Small intestine (tissue), 7 donors: ENCODE measurements around the gene WDR38. TPM values are rescaled to one million over a fixed set of nuclear protein-coding genes. Genes with fewer than 3 reads are reported as not detected.

Experiments used
- DNase-seq, 2 donors: peaks; one replicate each; pipeline versions ENCODE4 v3.0.0 to v3.0.0-alpha.2; 2013
- FAIRE-seq: peaks from 2 replicates; lab custom pipeline; 2012; peaks lifted over from hg19 to GRCh38; lab: Jason Lieb, UNC
- H3K27ac ChIP-seq, 3 donors: one replicate each; pipeline ENCODE4 v1.5.1; 2013; ENCODE audit warnings: low read length in 2 of 3, mild to moderate bottlenecking in 2 of 3, control low read depth in 1 of 3, inconsistent platforms in 1 of 3, low read depth in 1 of 3, moderate library complexity in 1 of 3
- H3K27me3 ChIP-seq, 3 donors: one replicate each; pipeline ENCODE4 v1.6.1; 2013; ENCODE audit warnings: low read length in 3 of 3, inconsistent platforms in 1 of 3; ENCODE audit not compliant: control insufficient read depth in 3 of 3, insufficient read depth in 3 of 3
- H3K36me3 ChIP-seq, 3 donors: one replicate each; pipeline ENCODE4 v1.6.1; 2013; ENCODE audit warnings: low read length in 3 of 3, inconsistent platforms in 1 of 3, low read depth in 1 of 3, mild to moderate bottlenecking in 1 of 3, moderate library complexity in 1 of 3; ENCODE audit not compliant: control insufficient read depth in 3 of 3, insufficient read depth in 2 of 3
- H3K4me1 ChIP-seq, 3 donors: one replicate each; pipeline ENCODE4 v1.6.1; 2013; ENCODE audit warnings: low read length in 2 of 3, inconsistent platforms in 1 of 3, low read depth in 1 of 3, mild to moderate bottlenecking in 1 of 3, moderate library complexity in 1 of 3; ENCODE audit not compliant: control insufficient read depth in 3 of 3, insufficient read depth in 2 of 3
- H3K4me3 ChIP-seq, 3 donors: one replicate each; pipeline ENCODE4 v1.5.1; 2013; ENCODE audit warnings: low read length in 3 of 3, control low read depth in 1 of 3, inconsistent platforms in 1 of 3, low read depth in 1 of 3, mild to moderate bottlenecking in 1 of 3, moderate library complexity in 1 of 3
- H3K9me3 ChIP-seq, 2 donors: one replicate each; pipeline ENCODE4 v1.6.1; 2013; ENCODE audit warnings: low read depth in 1 of 2, low read length in 1 of 2; ENCODE audit not compliant: control insufficient read depth in 2 of 2, insufficient read depth in 1 of 2
- WGBS, 3 donors: extraction: QIAGEN DNeasy Blood & Tissue Kit; methylation state at CpG; one replicate each; pipeline ENCODE4 v1.1.7; 2013; 5-methylcytosine and 5-hydroxymethylcytosine counted together
- polyA plus RNA-seq, 4 donors: library from polyadenylated mRNA; stranded (reverse) in 3 of 4; unstranded in 1 of 4; fragments of 200-250 nt in 3 of 4; fragments of 120-200 nt in 1 of 4; gene quantifications; one replicate each; pipeline versions ENCODE4 v1.2.1 to v1.2.3, GENCODE V29; 2013
- donor health status: healthy with polysubstance abuse.
- donor health status: control.
- donor health status: control.
- donor health status: Bipolar disorder and iron deficiency.
- donor health status: healthy.

WDR38 gene
- polyA plus RNA-seq, 4 donors: not detected

- FAIRE-seq (no peak), DNase-seq (peak in 1 of 2 donors; percentile 27)
- H3K9me3 ChIP-seq: no peaks in the 10 kb centered on the region
- H3K27me3 ChIP-seq: no peaks in the 10 kb centered on the region
- peaks cover 0 to 10% (median 0%) of the 10 kb centered on the region in 3 donors for H3K36me3 ChIP-seq
- H3K4me1 ChIP-seq: peaks cover 0 to 7% (median 0%) of the 10 kb centered on the region in 3 donors
- WGBS, 3 donors: 64 to 77% (median 70%) methylated on average over 6 of the region's 6 CpGs
- peak overlapping the region in 1 of 3 donors; percentile 42 for H3K27ac ChIP-seq
- H3K4me3 ChIP-seq: no peak overlapping the region
These were observed 40.8 kb upstream of the WDR38 start for GRCh38 chr9:124812441-124812876.

- WGBS, 3 donors: 83 to 87% (median 84%) methylated on average over 7 of the region's 7 CpGs
- H3K36me3 ChIP-seq: peaks cover 0 to 8% (median 0%) of the 10 kb centered on the region in 3 donors
These were observed 40.2 kb upstream of the WDR38 start for GRCh38 chr9:124813041-124813440.

GRCh38 chr9:124813501-124814163 lies 39.6 kb upstream of the WDR38 start:
- Histone ChIP-seq H3K4me3 (no peak overlapping the region), H3K27me3 (no peaks in the 10 kb centered on the region), H3K36me3 (peaks cover 0 to 8% (median 0%) of the 10 kb centered on the region in 3 donors), H3K9me3 (no peaks in the 10 kb centered on the region), H3K27ac (no peak overlapping the region), H3K4me1 (peaks cover 0 to 7% (median 0%) of the 10 kb centered on the region in 3 donors)
- no peak for DNase-seq
- 83 to 86% (median 83%) methylated on average over 11 of the region's 11 CpGs for WGBS, 3 donors
- FAIRE-seq: no peak

More at GRCh38 chr9:124813041-124813440, 40.2 kb upstream of the WDR38 start:
- Histone ChIP-seq H3K4me1 (peaks cover 0 to 7% (median 0%) of the 10 kb centered on the region in 3 donors), H3K27ac (peak overlapping the region in 1 of 3 donors; percentile 42), H3K27me3 (no peaks in the 10 kb centered on the region), H3K4me3 (no peak overlapping the region), H3K9me3 (no peaks in the 10 kb centered on the region)
- FAIRE-seq (no peak), DNase-seq (no peak)

GRCh38 chr9:124814164-124814535 lies 39.1 kb upstream of the WDR38 start:
- H3K27ac ChIP-seq: no peak overlapping the region
- no peaks in the 10 kb centered on the region for H3K9me3 ChIP-seq
- no peak overlapping the region for H3K4me3 ChIP-seq
- no peaks in the 10 kb centered on the region for H3K27me3 ChIP-seq
- no peak for FAIRE-seq
- H3K4me1 ChIP-seq: peaks cover 0 to 13% (median 0%) of the 10 kb centered on the region in 3 donors
- H3K36me3 ChIP-seq: peaks cover 0 to 8% (median 0%) of the 10 kb centered on the region in 3 donors
- no peak for DNase-seq
- WGBS, 3 donors: 73 to 84% (median 80%) methylated on average over 5 of the region's 5 CpGs

GRCh38 chr9:124815601-124816000 lies 37.7 kb upstream of the WDR38 start:
- Histone ChIP-seq H3K9me3 (no peaks in the 10 kb centered on the region), H3K36me3 (no peaks in the 10 kb centered on the region), H3K4me3 (no peak overlapping the region), H3K27ac (no peak overlapping the region), H3K4me1 (peaks cover 0 to 16% (median 0%) of the 10 kb centered on the region in 3 donors), H3K27me3 (no peaks in the 10 kb centered on the region)
- FAIRE-seq: no peak
- WGBS, 3 donors: 87 to 91% (median 89%) methylated on average over 5 of the region's 5 CpGs
- no peak for DNase-seq

- FAIRE-seq: no peak
- Histone ChIP-seq H3K4me1 (peaks cover 0 to 9% (median 0%) of the 10 kb centered on the region in 3 donors), H3K9me3 (no peaks in the 10 kb centered on the region), H3K4me3 (no peak overlapping the region), H3K36me3 (no peaks in the 10 kb centered on the region), H3K27me3 (no peaks in the 10 kb centered on the region), H3K27ac (peak overlapping the region in 1 of 3 donors; percentile 9)
- peak; percentile 40 to 59 for DNase-seq
- WGBS, 3 donors: 30 to 57% (median 40%) methylated on average over 18 of the region's 18 CpGs
These were observed 34.6 kb upstream of the WDR38 start for GRCh38 chr9:124818431-124819281.

GRCh38 chr9:124820698-124821623 lies 32.3 kb upstream of the WDR38 start:
- no peak overlapping the region for H3K27ac ChIP-seq
- H3K36me3 ChIP-seq: no peaks in the 10 kb centered on the region
- no peak for FAIRE-seq
- 37 to 58% (median 45%) methylated on average over 12 of the region's 12 CpGs for WGBS, 3 donors
- DNase-seq: peak in 1 of 2 donors; percentile 18
- H3K4me1 ChIP-seq: peaks cover 0 to 9% (median 0%) of the 10 kb centered on the region in 3 donors
- no peak overlapping the region for H3K4me3 ChIP-seq
- no peaks in the 10 kb centered on the region for H3K27me3 ChIP-seq
- peaks cover 0 to 2% of the 10 kb centered on the region in 2 donors for H3K9me3 ChIP-seq
